NCI-H82 treated with DMSO at 0.1 percent for 48 hours (cell line): ENCODE data around the gene RAB11FIP5.
"Not testable (repeated sequence)": the region's sequence is repeated elsewhere in the genome, so short reads cannot be mapped to it uniquely, and the experiment has no call there.

ENCODE experiments used
- DNase-seq: peaks from one replicate; lab custom pipeline; 2025; ENCODE audit not compliant: unreplicated experiment; lab: John Stamatoyannopoulos, UW

Gene RAB11FIP5, protein sequence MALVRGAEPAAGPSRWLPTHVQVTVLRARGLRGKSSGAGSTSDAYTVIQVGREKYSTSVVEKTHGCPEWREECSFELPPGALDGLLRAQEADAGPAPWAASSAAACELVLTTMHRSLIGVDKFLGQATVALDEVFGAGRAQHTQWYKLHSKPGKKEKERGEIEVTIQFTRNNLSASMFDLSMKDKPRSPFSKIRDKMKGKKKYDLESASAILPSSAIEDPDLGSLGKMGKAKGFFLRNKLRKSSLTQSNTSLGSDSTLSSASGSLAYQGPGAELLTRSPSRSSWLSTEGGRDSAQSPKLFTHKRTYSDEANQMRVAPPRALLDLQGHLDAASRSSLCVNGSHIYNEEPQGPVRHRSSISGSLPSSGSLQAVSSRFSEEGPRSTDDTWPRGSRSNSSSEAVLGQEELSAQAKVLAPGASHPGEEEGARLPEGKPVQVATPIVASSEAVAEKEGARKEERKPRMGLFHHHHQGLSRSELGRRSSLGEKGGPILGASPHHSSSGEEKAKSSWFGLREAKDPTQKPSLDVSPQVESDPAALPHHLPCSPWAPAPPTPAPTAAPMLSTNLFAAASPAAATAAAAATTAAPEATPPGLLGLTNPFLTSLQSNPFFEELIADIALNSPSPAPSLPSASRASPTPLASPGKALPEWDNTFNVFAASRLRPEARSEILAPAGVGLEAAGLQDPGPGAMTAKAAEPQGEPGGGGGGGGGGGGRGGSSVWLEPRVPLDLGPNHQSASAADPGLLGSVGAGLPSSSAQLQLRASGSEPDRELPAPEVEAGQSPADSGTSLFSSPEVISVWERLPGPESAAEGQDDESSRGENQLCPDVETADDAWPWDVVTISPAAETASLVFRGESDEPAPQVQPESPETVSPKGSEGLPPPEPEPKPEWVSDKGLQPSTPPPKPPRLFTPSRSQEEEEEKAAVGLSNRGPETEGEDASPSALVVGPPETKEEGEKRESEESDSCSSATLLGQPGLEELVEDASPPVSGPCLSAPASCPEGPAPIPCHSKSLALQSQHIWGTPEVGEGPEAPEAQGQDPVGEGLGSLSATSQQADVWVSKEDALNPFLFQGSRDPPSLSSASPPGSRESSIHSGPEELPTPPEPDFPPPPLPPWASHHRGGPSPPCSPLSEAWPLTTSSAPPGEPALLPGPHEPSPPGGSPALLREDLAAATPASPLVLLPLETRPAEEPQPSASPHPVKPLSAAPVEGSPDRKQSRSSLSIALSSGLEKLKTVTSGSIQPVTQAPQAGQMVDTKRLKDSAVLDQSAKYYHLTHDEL (N-terminal part only)

DNA sequence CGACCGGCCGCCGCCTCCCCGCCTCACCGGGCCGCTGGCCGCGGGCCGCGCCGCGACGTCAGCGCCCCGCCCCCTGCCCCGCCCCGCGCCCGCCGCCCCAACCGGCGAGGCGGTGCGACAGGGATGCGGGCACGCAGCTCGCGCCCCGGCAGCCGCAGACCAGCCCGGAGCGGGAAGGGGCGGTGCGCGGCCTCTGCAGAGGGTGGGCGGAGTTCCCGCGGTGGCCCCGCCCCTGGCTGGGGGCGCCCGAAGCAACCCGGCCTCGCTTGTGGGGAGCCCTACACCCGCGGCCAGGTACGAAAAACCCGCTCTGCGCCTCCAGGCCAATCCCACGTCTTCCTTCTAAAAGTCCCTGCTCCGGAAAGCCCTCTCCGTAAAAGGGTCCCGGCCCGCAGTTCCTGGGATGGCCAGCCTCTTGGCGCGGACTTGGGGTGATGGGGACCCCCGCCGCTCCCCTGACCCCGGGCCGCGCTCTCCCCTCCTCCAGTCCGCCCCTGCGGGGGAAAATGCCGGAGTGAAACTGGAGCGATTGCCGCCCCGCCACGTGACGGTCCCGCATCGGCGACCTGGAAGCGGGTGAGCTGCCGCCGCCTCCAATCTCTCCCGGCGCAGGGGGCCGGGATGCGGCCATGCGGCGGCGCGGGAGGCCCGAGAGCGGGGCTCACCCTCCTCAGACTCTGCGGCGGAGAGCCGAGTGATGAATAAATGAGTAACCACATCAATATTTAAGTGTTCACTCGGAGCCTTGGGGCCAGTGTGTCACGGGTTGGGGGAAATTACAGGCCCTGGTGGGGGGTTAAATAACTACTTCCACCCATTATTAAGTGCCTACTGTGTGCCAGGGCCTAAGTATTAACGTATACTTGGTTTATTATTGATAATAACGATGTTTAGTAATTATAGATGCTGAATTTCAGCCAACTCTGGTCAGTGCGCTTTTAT, at the start of gene RAB11FIP5:
Gene RAB11FIP5, minus strand, starts transcription at position 36 of the 942 bp plus-strand sequence. CDS start 171 bp downstream, outside the sequence.
- no peak for DNase-seq

- DNase-seq, result peak; percentile 45
Observed at GRCh38 chr2:73156539-73157124, 43.9 kb upstream of the RAB11FIP5 start.

DNA sequence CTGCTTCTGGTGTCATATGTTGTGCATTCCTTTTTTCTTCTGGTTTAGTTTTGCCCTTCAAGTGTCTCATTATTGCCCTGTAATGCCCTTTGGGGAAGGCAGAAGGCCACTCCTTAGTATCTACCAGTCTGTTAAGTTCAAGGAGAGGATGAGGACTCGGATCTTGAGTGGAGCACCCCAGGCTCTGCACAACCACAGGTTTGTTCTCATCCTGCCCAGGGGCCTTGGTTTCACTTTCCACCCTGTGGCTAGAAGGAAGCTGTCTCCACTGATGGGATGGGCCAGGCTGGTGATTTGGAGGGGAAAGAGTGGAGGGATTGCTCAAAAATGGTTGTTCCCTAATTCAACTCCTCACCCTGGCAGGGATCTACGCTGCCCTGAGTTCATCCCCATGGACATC, 30.2 kb upstream of the RAB11FIP5 start:
- no peak for DNase-seq

DNA sequence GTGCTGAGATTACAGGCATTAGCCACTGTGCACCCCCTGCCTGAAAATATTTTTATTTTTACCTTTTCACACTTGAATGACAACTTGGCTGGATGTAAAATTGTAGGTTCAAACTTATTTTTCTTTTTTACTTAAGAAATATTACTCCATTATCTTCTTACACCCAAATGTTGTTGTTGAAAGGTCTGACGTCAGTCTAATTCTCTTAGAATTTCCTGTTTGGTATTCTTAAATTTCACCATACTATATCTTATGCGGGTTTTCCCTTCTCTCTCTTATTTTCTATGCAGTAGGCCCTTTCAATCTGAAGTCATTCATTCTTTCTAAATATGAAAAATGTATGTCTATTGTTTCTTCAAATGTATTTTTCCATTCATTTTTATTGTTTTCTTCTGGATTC, 29.1 kb upstream of the RAB11FIP5 start:
- DNase-seq, result no peak

DNA sequence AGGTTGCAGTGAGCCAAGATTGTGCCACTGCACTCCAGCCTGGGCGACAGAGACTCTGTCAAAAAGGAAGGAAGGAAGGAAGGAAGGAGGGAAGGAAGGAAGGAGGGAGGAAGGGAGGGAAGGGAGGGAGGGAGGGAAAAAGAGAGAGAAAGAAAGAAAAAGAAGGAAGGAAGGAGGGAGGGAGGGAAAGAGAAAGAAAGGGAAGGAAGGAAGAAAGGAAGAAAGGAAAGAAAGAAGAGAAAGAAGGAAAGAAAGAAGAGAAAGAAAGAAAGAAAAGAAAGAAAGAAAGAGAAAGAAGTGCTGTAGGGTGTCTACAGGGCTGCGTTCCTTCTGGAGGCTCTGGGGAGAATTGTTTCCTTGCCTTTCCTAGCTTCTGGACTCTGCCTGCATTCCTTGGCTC, 22.5 kb upstream of the RAB11FIP5 start:
- DNase-seq, result no peak

DNA sequence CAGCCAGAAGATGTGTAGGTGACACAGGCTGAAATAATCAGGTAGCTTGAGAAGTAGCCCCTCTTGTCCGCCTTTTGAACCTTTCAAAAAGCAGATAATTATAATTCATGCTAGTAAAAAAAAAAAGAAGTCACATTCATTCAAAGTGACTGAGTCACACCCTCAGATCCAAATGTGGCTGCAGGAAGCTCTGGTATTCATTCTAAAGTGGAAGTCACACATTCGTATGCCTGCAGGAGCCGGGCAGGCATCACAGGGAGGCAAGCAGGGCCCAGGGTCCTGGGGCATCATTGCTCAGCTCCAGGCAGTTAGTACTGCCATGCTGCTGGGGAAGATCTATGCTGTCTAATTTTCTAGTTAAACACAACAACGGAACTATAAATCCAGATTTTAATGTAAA, 21.7 kb upstream of the RAB11FIP5 start:
- no peak for DNase-seq

DNA sequence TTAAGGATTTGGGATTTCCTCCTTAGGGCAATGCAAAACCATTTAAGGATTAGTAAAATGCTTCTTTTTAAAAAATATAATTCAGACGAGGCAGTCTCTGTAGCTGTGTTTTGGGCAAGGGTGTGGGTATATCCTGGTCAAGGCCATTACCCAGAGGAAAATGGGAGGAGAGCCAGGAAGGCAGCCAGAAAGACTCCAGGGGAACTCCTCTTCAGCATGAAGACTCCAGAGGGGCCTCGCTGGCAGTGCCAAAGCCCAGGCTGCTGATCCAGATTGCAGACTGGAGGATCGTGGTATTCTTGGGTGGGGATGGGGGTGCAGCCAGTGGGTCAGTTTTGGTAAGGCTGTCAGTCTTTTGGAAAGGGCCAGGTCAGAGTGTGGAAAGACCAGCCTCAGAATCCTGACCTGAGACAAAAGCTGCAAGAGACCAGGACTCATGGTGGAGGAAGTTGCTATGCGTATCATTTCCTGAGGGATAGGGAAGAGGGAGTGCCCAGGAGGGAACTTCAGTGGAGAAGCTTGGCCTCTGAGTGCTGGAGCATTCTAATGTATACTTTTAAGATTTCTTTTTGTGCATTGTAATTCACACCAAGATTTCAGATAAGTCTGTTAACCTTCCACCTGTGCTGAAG, 20.9 kb upstream of the RAB11FIP5 start:
- DNase-seq, result no peak

- DNase-seq, result no peak
Observed at GRCh38 chr2:73131807-73132206, 19.1 kb upstream of the RAB11FIP5 start.

- DNase-seq, result no peak
Observed at GRCh38 chr2:73130790-73131189, 18.0 kb upstream of the RAB11FIP5 start.

DNA sequence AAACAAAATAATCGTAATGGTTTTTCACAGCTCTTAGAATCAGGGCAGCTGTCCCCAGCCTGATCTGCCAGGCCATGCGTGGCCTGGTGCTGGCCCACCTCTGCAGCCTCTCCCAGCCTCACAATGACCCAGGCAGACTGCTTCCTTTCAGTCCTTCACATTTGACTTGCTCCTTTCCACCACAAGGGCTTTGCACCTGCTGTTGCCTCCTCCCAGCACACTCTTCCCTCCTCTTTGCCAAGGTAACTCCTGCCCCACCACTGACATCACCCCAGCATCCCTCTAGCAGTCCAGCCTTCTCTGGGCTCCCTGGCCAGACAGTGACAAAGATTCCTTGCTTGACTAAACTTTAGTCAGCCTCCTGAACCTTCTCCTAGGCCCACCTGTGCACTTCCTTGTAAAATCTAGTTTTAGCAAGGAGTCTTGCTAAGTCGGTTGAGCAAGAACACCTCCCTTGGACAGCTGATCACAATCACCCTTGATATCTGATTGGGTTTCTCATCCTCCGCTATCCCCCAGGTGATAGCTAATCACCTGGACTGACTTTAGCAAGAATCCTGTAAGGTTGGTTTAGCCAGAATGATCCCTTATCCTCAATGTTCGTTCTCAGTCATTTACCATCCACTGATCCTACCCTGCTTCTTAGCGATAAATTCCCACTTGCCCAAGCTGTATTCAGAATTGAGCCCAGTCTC, 16.2 kb upstream of the RAB11FIP5 start:
- no peak for DNase-seq

GRCh38 chr2:73122536-73122935, 9.8 kb upstream of the RAB11FIP5 start:
- DNase-seq, result no peak

DNA sequence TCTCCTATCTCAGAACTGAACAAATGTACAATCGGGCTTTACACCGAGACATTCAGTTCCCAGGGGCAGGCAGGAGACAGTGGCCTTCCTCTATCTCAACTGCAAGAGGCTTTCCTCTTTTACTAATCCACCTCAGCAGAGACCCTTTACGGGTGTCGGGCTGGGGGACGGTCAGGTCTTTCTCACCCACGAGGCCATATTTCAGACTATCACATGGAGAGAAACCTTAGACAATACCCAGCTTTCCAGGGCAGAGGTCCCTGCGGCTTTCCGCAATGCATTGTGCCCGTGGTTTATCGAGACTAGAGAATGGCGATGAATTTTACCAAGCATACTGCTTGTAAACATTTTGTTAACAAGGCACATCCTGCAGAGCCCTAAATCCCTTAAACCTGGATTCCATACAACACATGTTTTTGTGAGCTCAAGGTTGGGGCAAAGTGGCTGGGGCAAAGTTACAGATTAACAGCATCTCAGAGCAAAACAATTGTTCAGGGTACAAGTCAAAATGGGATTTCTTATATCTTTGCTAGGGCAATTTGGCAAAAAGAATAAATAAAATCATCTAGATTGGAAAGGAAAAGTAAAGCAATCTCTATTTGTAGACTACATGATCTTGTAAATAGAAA, 7.0 kb upstream of the RAB11FIP5 start:
- not testable (repeated sequence) for DNase-seq

- DNase-seq, result no peak
Observed at GRCh38 chr2:73117441-73117840, 4.7 kb upstream of the RAB11FIP5 start.

GRCh38 chr2:73116182-73116960, 3.6 kb upstream of the RAB11FIP5 start:
- no peak for DNase-seq

GRCh38 chr2:73114273-73114867, 1.6 kb upstream of the RAB11FIP5 start:
- DNase-seq, result peak; percentile 58

DNA sequence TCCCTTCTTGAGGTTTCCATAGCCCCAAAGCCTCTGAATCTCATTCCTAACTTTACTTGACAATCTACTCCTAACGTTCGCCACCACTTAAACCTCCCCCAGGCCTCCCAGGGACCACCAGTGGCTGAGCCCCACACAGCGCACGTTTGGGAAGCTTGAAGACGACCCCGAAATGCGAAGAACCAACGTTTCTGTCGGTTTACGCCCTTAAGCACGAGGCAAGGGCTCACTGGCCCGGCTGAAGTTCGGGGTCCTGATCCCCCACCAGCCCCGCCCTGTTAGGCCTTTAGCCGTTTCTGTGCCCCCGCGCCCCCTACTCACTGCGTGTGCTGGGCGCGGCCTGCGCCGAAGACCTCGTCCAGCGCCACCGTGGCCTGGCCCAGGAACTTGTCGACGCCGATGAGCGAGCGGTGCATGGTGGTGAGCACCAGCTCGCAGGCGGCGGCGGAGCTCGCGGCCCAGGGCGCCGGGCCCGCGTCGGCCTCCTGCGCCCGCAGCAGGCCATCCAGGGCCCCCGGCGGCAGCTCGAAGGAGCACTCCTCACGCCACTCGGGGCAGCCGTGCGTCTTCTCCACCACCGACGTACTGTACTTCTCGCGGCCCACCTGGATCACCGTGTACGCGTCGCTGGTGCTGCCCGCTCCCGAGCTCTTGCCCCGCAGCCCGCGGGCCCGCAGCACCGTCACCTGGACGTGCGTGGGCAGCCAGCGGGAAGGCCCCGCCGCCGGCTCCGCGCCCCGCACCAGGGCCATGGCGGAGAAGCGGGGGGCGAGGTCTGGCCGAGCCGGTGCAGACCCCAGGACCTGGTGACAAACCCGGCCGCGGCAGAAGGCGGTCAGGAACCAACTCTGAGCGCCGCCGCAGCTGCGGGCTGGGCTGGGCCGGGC, 479 bp downstream of the RAB11FIP5 start:
- no peak for DNase-seq
